ENCODE measurements around the gene SLC35G1. TPM values are rescaled to one million over a fixed set of nuclear protein-coding genes. Genes with fewer than 3 reads are reported as not detected.

SLC35G1 gene
- total RNA-seq, 1 donor from 2014 or later, result 5.3 TPM

DNA sequence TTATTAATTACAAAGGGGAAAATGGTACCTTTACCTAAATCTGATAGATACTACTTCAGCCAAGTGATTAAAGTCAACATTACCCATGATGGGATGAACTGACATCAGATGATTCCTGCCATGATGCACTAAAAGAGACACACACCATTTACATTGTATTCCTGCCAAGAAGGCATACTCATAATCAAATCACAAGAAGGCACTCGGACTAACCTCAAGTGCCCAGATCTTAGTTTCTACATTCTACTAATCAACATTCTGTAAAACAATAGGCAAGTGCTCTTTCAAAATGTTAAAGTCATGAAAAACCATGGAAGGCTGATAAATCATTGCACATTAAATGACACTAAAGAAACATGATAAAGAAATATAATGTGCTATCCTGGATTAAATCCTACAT, 44.4 kb downstream of the SLC35G1 start:
- H3K9me3 Mint-ChIP-seq (ENCODE audit: low read depth), result peaks cover 2% of the 10 kb centered on the region
- TF ChIP-seq, protein P1, sequence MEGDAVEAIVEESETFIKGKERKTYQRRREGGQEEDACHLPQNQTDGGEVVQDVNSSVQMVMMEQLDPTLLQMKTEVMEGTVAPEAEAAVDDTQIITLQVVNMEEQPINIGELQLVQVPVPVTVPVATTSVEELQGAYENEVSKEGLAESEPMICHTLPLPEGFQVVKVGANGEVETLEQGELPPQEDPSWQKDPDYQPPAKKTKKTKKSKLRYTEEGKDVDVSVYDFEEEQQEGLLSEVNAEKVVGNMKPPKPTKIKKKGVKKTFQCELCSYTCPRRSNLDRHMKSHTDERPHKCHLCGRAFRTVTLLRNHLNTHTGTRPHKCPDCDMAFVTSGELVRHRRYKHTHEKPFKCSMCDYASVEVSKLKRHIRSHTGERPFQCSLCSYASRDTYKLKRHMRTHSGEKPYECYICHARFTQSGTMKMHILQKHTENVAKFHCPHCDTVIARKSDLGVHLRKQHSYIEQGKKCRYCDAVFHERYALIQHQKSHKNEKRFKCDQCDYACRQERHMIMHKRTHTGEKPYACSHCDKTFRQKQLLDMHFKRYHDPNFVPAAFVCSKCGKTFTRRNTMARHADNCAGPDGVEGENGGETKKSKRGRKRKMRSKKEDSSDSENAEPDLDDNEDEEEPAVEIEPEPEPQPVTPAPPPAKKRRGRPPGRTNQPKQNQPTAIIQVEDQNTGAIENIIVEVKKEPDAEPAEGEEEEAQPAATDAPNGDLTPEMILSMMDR (IDR thresholded peaks at IDR 0.05), result no peak
- no peaks in the 10 kb centered on the region for H3K27me3 Mint-ChIP-seq (ENCODE audit: low read depth)
- H3K4me3 Mint-ChIP-seq (ENCODE audit: unreplicated experiment), result no peak overlapping the region
- H3K27ac Mint-ChIP-seq (ENCODE audit: unreplicated experiment), result no peak overlapping the region
- peaks cover 1% of the 10 kb centered on the region for H3K4me1 Mint-ChIP-seq (ENCODE audit: low read depth)
- H3K36me3 Mint-ChIP-seq (ENCODE audit: low read depth), result no peaks in the 10 kb centered on the region
- DNase-seq (ENCODE audit: low spot score), result no peak

DNA sequence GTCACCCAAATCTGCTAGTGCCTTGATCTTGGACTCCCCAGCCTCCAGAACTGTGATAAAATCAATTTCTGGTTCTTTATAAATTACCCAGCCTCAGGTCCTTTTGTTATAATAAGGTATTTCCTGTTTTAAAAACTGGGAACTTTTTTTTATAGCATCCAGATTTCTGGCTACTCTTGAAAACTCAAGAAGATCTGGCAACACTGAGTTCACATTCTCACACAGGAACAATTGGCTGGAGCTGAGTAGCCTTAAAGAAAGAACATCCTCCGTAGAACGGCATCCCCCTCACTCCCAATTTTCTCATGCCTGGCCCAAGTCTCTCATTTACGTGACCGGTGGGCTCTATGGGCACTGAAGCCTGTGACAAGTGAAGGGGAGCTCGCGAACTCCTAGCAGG, 47.1 kb downstream of the SLC35G1 start:
- no peak overlapping the region for H3K27ac Mint-ChIP-seq (ENCODE audit: unreplicated experiment)
- no peaks in the 10 kb centered on the region for H3K36me3 Mint-ChIP-seq (ENCODE audit: low read depth)
- H3K4me3 Mint-ChIP-seq (ENCODE audit: unreplicated experiment), result no peak overlapping the region
- H3K4me1 Mint-ChIP-seq (ENCODE audit: low read depth), result peaks cover 25% of the 10 kb centered on the region
- no peaks in the 10 kb centered on the region for H3K9me3 Mint-ChIP-seq (ENCODE audit: low read depth)
- TF ChIP-seq, protein P1 (IDR thresholded peaks at IDR 0.05), result no peak
- H3K27me3 Mint-ChIP-seq (ENCODE audit: low read depth), result no peaks in the 10 kb centered on the region
- DNase-seq (ENCODE audit: low spot score), result no peak

DNA sequence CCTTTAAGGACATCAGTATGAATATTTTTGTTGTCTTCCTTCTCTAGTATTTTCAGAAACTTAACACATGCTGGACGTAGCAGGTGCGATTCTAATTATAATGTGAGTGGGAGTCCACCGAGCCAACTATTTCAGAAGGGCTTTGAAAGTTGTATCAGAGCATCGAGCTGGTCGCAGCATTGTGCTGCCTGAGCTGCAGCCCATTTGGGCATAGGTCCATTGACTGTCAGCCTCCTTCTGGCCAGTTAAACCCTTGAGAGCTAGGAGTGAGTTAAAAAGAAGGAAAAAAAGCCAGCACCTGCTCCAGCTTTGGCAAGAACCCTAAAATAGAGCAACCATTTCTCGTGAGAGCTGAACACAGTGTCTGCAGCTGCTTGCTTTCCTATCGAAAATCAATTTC, 47.8 kb downstream of the SLC35G1 start:
- no peak overlapping the region for H3K4me3 Mint-ChIP-seq (ENCODE audit: unreplicated experiment)
- no peaks in the 10 kb centered on the region for H3K9me3 Mint-ChIP-seq (ENCODE audit: low read depth)
- TF ChIP-seq, protein P1 (IDR thresholded peaks at IDR 0.05), result no peak
- H3K36me3 Mint-ChIP-seq (ENCODE audit: low read depth), result no peaks in the 10 kb centered on the region
- H3K27me3 Mint-ChIP-seq (ENCODE audit: low read depth), result no peaks in the 10 kb centered on the region
- DNase-seq (ENCODE audit: low spot score), result no peak
- H3K27ac Mint-ChIP-seq (ENCODE audit: unreplicated experiment), result no peak overlapping the region
- H3K4me1 Mint-ChIP-seq (ENCODE audit: low read depth), result peaks cover 31% of the 10 kb centered on the region

DNA sequence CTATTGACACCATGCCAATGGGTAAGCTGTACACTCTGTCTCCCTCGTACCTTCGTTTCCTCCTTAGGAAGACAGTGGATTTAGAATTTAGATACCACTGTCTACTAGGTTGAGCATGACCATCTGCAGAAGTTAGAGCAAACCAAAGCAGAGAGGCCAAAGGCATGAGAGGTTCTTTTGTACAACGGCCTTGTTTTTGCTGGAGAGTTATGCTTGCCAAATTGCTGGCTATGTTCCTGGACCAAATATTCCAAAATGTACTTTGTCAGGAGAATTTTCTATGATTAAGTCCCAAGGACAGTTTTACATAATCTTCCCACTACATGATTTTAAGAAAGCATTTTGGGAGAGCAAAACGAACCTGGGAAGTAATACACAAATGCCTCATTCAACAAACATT, 52.0 kb downstream of the SLC35G1 start:
- no peak for DNase-seq (ENCODE audit: low spot score)
- no peak overlapping the region for H3K27ac Mint-ChIP-seq (ENCODE audit: unreplicated experiment)

DNA sequence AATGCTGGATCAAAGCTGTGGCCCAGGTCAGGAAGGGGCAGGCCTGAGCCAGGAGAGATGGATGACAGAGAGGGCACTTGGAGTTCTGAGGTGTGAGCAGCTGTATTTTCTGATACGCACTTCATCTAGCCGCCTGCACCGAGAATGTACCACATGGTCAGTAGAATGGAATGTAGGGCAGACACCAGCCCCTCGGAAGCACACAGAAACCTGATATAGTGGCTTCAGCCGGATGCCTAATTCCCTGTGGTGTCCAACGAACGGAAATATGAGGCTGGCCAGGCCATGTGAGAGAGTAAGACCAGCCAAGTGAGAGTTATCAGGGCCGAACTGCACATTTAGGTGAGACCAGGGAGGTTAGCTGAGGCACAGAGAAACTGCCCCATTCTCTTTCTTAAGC, 53.3 kb downstream of the SLC35G1 start:
- no peaks in the 10 kb centered on the region for H3K27me3 Mint-ChIP-seq (ENCODE audit: low read depth)
- H3K9me3 Mint-ChIP-seq (ENCODE audit: low read depth), result no peaks in the 10 kb centered on the region
- H3K4me1 Mint-ChIP-seq (ENCODE audit: low read depth), result peaks cover 46% of the 10 kb centered on the region
- DNase-seq (ENCODE audit: low spot score), result no peak
- H3K36me3 Mint-ChIP-seq (ENCODE audit: low read depth), result no peaks in the 10 kb centered on the region
- peak overlapping the region; percentile 83 for H3K27ac Mint-ChIP-seq (ENCODE audit: unreplicated experiment)
- H3K4me3 Mint-ChIP-seq (ENCODE audit: unreplicated experiment), result no peak overlapping the region
- TF ChIP-seq, protein P1 (IDR thresholded peaks at IDR 0.05), result no peak

More for the DNA sequence above, 52.0 kb downstream of the SLC35G1 start:
- Mint-ChIP-seq H3K4me1 (ENCODE audit: low read depth) (peaks cover 43% of the 10 kb centered on the region), H3K27me3 (ENCODE audit: low read depth) (no peaks in the 10 kb centered on the region), H3K9me3 (ENCODE audit: low read depth) (no peaks in the 10 kb centered on the region), H3K36me3 (ENCODE audit: low read depth) (no peaks in the 10 kb centered on the region), H3K4me3 (ENCODE audit: unreplicated experiment) (no peak overlapping the region)
- TF ChIP-seq, protein P1 (IDR thresholded peaks at IDR 0.05), result no peak
